ENCODE measurements around the gene TRPV5. TPM values are rescaled to one million over a fixed set of nuclear protein-coding genes. Genes with fewer than 3 reads are reported as not detected.

The TRPV5 gene
- polyA plus RNA-seq, 4 donors = 0.01 to 0.03 TPM; not detected in 2

DNA sequence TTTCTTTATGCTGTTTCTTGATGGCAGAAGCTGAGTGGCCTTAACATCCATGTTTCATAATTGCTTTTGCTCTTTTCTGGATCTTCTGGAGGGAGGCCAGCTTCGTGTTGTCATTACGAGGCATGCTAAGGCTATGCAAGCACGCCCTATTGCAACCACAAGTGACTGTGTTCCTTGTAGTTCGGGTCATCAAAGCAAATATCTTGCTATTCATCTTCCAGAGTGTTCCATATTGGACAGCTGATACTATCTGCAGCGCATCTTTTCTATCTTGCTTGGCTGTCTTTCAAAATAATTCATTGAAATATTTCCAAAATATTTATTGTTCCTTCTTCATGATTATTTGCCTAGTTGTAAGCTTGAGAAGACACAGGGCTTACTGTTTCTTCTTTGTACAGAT lies 73.7 kb downstream of the TRPV5 start:
- 38 to 47% (median 44%) methylated on average over 5 of the region's 5 CpGs for WGBS, 3 donors
- Histone ChIP-seq H3K4me3 (ENCODE audit: low read depth in 1 of 3, low read length in 3 of 3) (no peak overlapping the region), H3K36me3 (ENCODE audit: control insufficient read depth in 3 of 3, insufficient read depth in 2 of 3, low read depth in 1 of 3, low read length in 3 of 3) (peaks cover 0 to 4% (median 0%) of the 10 kb centered on the region in 3 donors), H3K27ac (ENCODE audit: low read depth in 1 of 3, low read length in 2 of 3) (no peak overlapping the region), H3K27me3 (ENCODE audit: control insufficient read depth in 3 of 3, insufficient read depth in 3 of 3, low read length in 3 of 3) (peaks cover 0 to 7% (median 0%) of the 10 kb centered on the region in 3 donors), H3K4me1 (ENCODE audit: control insufficient read depth in 3 of 3, insufficient read depth in 2 of 3, low read depth in 1 of 3, low read length in 2 of 3) (no peaks in the 10 kb centered on the region), H3K9me3 (ENCODE audit: control insufficient read depth in 2 of 2, insufficient read depth in 1 of 2, low read depth in 1 of 2, low read length in 1 of 2) (no peaks in the 10 kb centered on the region)
- no peak for FAIRE-seq
- no peak for DNase-seq

DNA sequence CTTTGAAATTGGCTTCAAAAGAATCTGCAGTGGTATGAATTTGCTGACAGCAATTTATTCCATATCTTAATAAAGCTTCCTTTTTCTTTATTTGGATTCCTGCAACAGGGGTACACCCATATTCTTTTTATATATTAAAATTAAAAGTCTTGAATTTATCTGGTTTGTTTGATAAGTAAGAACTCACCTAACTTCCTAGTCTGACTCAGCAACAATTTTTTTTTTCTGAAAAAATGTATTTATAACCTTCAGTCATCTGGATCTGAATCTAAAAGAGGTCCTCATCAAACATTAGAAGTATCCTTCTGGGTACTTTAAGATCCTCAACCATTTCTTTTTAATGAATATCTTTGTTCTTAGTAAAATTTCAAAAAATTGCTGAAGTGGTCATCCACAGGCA lies 74.1 kb downstream of the TRPV5 start:
- DNase-seq (no peak), FAIRE-seq (no peak)
- Histone ChIP-seq H3K36me3 (ENCODE audit: control insufficient read depth in 3 of 3, insufficient read depth in 2 of 3, low read depth in 1 of 3, low read length in 3 of 3) (peaks cover 0 to 4% (median 0%) of the 10 kb centered on the region in 3 donors), H3K4me1 (ENCODE audit: control insufficient read depth in 3 of 3, insufficient read depth in 2 of 3, low read depth in 1 of 3, low read length in 2 of 3) (no peaks in the 10 kb centered on the region), H3K4me3 (ENCODE audit: low read depth in 1 of 3, low read length in 3 of 3) (no peak overlapping the region), H3K27ac (ENCODE audit: low read depth in 1 of 3, low read length in 2 of 3) (no peak overlapping the region), H3K9me3 (ENCODE audit: control insufficient read depth in 2 of 2, insufficient read depth in 1 of 2, low read depth in 1 of 2, low read length in 1 of 2) (no peaks in the 10 kb centered on the region), H3K27me3 (ENCODE audit: control insufficient read depth in 3 of 3, insufficient read depth in 3 of 3, low read length in 3 of 3) (peaks cover 0 to 9% (median 0%) of the 10 kb centered on the region in 3 donors)

Other genes starting within 250 kb of the TRPV5 start
- 10 to 100 TPM in 3 of 4 donors, under 1 TPM in 1; 0.06 to 28.2 (median 15.0) TPM for gene PRSS1, start 184.3 kb downstream of the TRPV5 start, polyA plus RNA-seq
- gene PRSS2, start 162.8 kb downstream of the TRPV5 start, polyA plus RNA-seq = 100 to 1,000 TPM in 2 of 4 donors, 10 to 100 TPM in 1, under 1 TPM in 1; 0.80 to 814 (median 123) TPM
- gene EPHB6, start 78.7 kb downstream of the TRPV5 start, polyA plus RNA-seq = 10 to 100 TPM in 2 of 4 donors, 1 to 10 TPM in 2; 1.7 to 26.2 (median 11.8) TPM
- gene TRPV6, start 48.0 kb downstream of the TRPV5 start, polyA plus RNA-seq = 10 to 100 TPM in 2 of 4 donors, 1 to 10 TPM in 1, under 1 TPM in 1; 0.22 to 27.3 (median 15.9) TPM
- gene LLCFC1, start 5.7 kb upstream of the TRPV5 start, polyA plus RNA-seq = under 1 TPM in 1 of 4 donors, not detected in 3; 0.19 TPM
- gene KEL, start 28.6 kb upstream of the TRPV5 start, polyA plus RNA-seq = 1 to 10 TPM in 1 of 4 donors, under 1 TPM in 1, not detected in 2; 0.13 to 6.6 TPM
- gene OR9A2, start 93.4 kb upstream of the TRPV5 start, polyA plus RNA-seq = not detected
- gene OR6V1, start 118.6 kb upstream of the TRPV5 start, polyA plus RNA-seq = not detected
- not detected for gene PIP, start 198.3 kb upstream of the TRPV5 start, polyA plus RNA-seq
- gene TAS2R39, start 249.7 kb upstream of the TRPV5 start, polyA plus RNA-seq = not detected